ENCODE measurements around the gene OBSCN. TPM values are rescaled to one million over a fixed set of nuclear protein-coding genes. Genes with fewer than 3 reads are reported as not detected.

The OBSCN gene
- total RNA-seq, 1 experiment from 2014 or later, result 33.3 TPM

DNA sequence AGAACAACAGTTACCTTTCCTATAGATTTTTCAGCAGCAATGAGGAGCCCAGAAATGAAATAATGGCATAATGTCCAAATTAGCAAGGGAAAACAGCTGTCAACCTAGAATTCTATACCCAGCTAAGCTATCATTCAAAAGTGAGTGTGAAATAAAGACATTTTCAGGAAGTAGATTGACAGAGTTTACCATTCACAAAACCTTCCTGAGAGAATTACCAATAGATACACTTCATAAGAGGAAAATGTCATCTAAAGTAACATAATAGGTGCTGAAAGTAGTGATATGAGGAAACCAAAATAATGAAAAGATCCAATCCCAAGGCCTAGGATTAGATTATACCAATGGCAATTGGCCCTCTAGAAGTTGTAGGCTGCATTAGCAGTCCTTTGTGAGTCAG is 34.6 kb downstream of the OBSCN start:
- Histone ChIP-seq H4K91ac (ENCODE audit: insufficient read length, low read depth, low read length) (no peak overlapping the region), H2BK5ac (ENCODE audit: insufficient read length, low read length) (no peak overlapping the region), H3K79me2 (ENCODE audit: insufficient read depth, low read length) (no peaks in the 10 kb centered on the region; the same call in 1 of the 2 replicates), H3K18ac (ENCODE audit: insufficient read length, low read depth, low read length) (no peak overlapping the region), H2BK20ac (ENCODE audit: low read depth, low read length, poor library complexity, severe bottlenecking) (no peak overlapping the region), H2AK5ac (ENCODE audit: insufficient read length, low read length) (no peak overlapping the region), H3K56ac (ENCODE audit: insufficient read length, low read depth, low read length) (no peak overlapping the region), H3K27me3 (ENCODE audit: insufficient read depth, low read length) (no peaks in the 10 kb centered on the region), H3K27ac (ENCODE audit: insufficient read length, low read depth, low read length) (no peak overlapping the region), H3K9me3 (ENCODE audit: control insufficient read depth, low read depth, low read length) (peaks cover 36% of the 10 kb centered on the region), H3K14ac (ENCODE audit: insufficient read depth, low read length) (no peak overlapping the region), H3K4ac (ENCODE audit: low read depth, low read length) (no peak overlapping the region), H3K23ac (ENCODE audit: insufficient read length, low read depth, low read length) (no peak overlapping the region), H3K23me2 (ENCODE audit: insufficient read length, low read depth, low read length, poor library complexity, severe bottlenecking) (no peaks in the 10 kb centered on the region), H2BK120ac (ENCODE audit: low read depth, low read length, poor library complexity, severe bottlenecking) (no peak overlapping the region), H3K4me1 (ENCODE audit: insufficient read depth, low read length) (no peaks in the 10 kb centered on the region), H4K20me1 (ENCODE audit: control insufficient read depth, insufficient read depth, insufficient read length) (no peaks in the 10 kb centered on the region), H4K8ac (replicated peaks; ENCODE audit: insufficient read length, low read depth, low read length) (no peak overlapping the region), H2BK15ac (ENCODE audit: low read depth, low read length) (no peak overlapping the region), H3K4me2 (ENCODE audit: insufficient read depth, insufficient read length, low read length) (no peak overlapping the region), H2BK12ac (ENCODE audit: insufficient read length, low read depth, low read length) (no peak overlapping the region), H4K5ac (ENCODE audit: insufficient read length, low read depth, low read length) (no peak overlapping the region), H3K79me1 (ENCODE audit: insufficient read depth, low read depth, low read length, poor library complexity, severe bottlenecking) (no peaks in the 10 kb centered on the region), H3K9ac (ENCODE audit: extremely low read depth, insufficient read length, low read length) (no peak overlapping the region), H2AFZ (ENCODE audit: low read length) (no peak overlapping the region), H3T11ph (ENCODE audit: low read length) (no peak overlapping the region)
- H3K4me3 Mint-ChIP-seq, result no peak overlapping the region
- H3K9me3 Mint-ChIP-seq, result peaks cover 71 to 76% of the 10 kb centered on the region in 2 experiments
- H3K4me1 Mint-ChIP-seq, result no peaks in the 10 kb centered on the region
- DNase-seq, result no peak
- H3K27me3 Mint-ChIP-seq (ENCODE audit: low read depth), result no peaks in the 10 kb centered on the region; the same call in 1 of the 2 replicates
- peaks cover 95 to 99% (median 98%) of the 10 kb centered on the region in 3 experiments for H3K36me3 Mint-ChIP-seq (ENCODE audit: insufficient read depth in 1 of 3, low read depth in 3 of 3)
- no peak for TF ChIP-seq CTCF (conservative IDR thresholded peaks at IDR 0.05)
- H3K27ac Mint-ChIP-seq, result no peak overlapping the region

All from H9 (cell line).